Forelimb muscle (tissue), 1 donor: ENCODE results near the gene IRS1. TPM values are rescaled to one million over a fixed set of nuclear protein-coding genes. Genes with fewer than 3 reads are reported as not detected.
"Not testable (repeated sequence)": the region's sequence is repeated elsewhere in the genome, so short reads cannot be mapped to it uniquely, and the experiment has no call there.

Experiments
- DNase-seq: peaks from one replicate; pipeline ENCODE4 v3.0.0-alpha.2; 2013; ENCODE audit warnings: low read depth
- polyA plus RNA-seq: library from polyadenylated mRNA; unstranded; fragments of 120-200 nt; gene quantifications from one replicate; pipeline ENCODE4 v1.2.1, GENCODE V29; 2013; ENCODE audit not compliant: insufficient read length

IRS1 gene
- polyA plus RNA-seq: 11.9 TPM

GRCh38 chr2:226799211-226799975 lies at the start of gene IRS1:
IRS1 (minus strand) TSS chr2:226799820; CDS start chr2:226798738, 1,082 bp downstream.
- no peak for DNase-seq

GRCh38 chr2:226849349-226849748 lies 49.7 kb upstream of the IRS1 start:
- no peak for DNase-seq

GRCh38 chr2:226847511-226847910 lies 47.9 kb upstream of the IRS1 start:
- DNase-seq: no peak

GRCh38 chr2:226847090-226847489 lies 47.5 kb upstream of the IRS1 start:
- no peak for DNase-seq

GRCh38 chr2:226845386-226846116 lies 45.9 kb upstream of the IRS1 start:
- no peak for DNase-seq

GRCh38 chr2:226843001-226843400 lies 43.4 kb upstream of the IRS1 start:
- DNase-seq: not testable (repeated sequence)

- DNase-seq: no peak
Observed at GRCh38 chr2:226839951-226840350, 40.3 kb upstream of the IRS1 start.

GRCh38 chr2:226839161-226839560 lies 39.5 kb upstream of the IRS1 start:
- DNase-seq: no peak

- DNase-seq: no peak
Observed at GRCh38 chr2:226838722-226839121, 39.1 kb upstream of the IRS1 start.

GRCh38 chr2:226837787-226838603 lies 38.4 kb upstream of the IRS1 start:
- DNase-seq: no peak

GRCh38 chr2:226837334-226837733 lies 37.7 kb upstream of the IRS1 start:
- DNase-seq: no peak

- no peak for DNase-seq
Observed at GRCh38 chr2:226836548-226836885, 36.9 kb upstream of the IRS1 start.

GRCh38 chr2:226835796-226836547 lies 36.4 kb upstream of the IRS1 start, which contains the start of gene RHBDD1:
RHBDD1 (plus strand) TSS chr2:226836054; CDS start chr2:226864694, 28,640 bp downstream.
- peak; percentile 90 for DNase-seq

- DNase-seq: no peak
Observed at GRCh38 chr2:226835420-226835795, 35.8 kb upstream of the IRS1 start.

GRCh38 chr2:226834880-226835279 lies 35.3 kb upstream of the IRS1 start:
- DNase-seq: not testable (repeated sequence)

GRCh38 chr2:226832061-226832460 lies 32.4 kb upstream of the IRS1 start:
- no peak for DNase-seq

GRCh38 chr2:226831266-226831665 lies 31.6 kb upstream of the IRS1 start:
- DNase-seq: no peak

GRCh38 chr2:226829721-226830631 lies 30.4 kb upstream of the IRS1 start:
- no peak for DNase-seq

GRCh38 chr2:226828191-226828590 lies 28.6 kb upstream of the IRS1 start:
- no peak for DNase-seq

- DNase-seq: no peak
Observed at GRCh38 chr2:226825056-226825455, 25.4 kb upstream of the IRS1 start.
